DND-41 (cell line): ENCODE results near the gene SLC36A3.

Experiments
- ATAC-seq: fragments of 200-7000 bp; cut with Tn5 transposase; 3 replicates; pipeline ENCODE4 v1.9.1; 2021; ENCODE audit warnings: low read depth; ENCODE audit not compliant: insufficient read depth
- DNase-seq: peaks from one replicate; pipeline ENCODE4 v3.0.0-alpha.2; 2020
- H2AFZ ChIP-seq: 2 replicates; pipeline ENCODE4 v1.6.0; 2012; ENCODE audit warnings: low read depth, low read length
- H3K27ac ChIP-seq: 2 replicates; pipeline ENCODE4 v1.5.1; 2012; ENCODE audit warnings: low read length, inconsistent platforms
- H3K27me3 ChIP-seq: fragments of 200-600 bp; sonication (generic); 2 replicates; pipeline ENCODE4 v1.6.0; 2012; ENCODE audit warnings: low read length, mild to moderate bottlenecking, inconsistent platforms; ENCODE audit not compliant: insufficient read depth, poor library complexity
- H3K36me3 ChIP-seq: 2 replicates; pipeline ENCODE4 v1.5.1; 2012; ENCODE audit warnings: low read length, inconsistent platforms; ENCODE audit not compliant: insufficient read depth
- H3K4me1 ChIP-seq: 2 replicates; pipeline ENCODE4 v1.5.1; 2012; ENCODE audit warnings: mild to moderate bottlenecking, low read length; ENCODE audit not compliant: insufficient read depth
- H3K4me2 ChIP-seq: 2 replicates; pipeline ENCODE4 v1.6.0; 2012; ENCODE audit warnings: mild to moderate bottlenecking, moderate library complexity, low read length, inconsistent platforms; ENCODE audit not compliant: insufficient read depth
- H3K4me3 ChIP-seq, 2 experiments: fragments of 200-600 bp in 1 of 2; shearing (Covaris generic) in 1 of 2; 2 replicates each; pipeline ENCODE4 v1.5.1; 2012 to 2016; ENCODE audit warnings: inconsistent platforms in 2 of 2, low read length in 2 of 2, mild to moderate bottlenecking in 2 of 2, low read depth in 1 of 2, moderate library complexity in 1 of 2
- H3K79me2 ChIP-seq: 2 replicates; pipeline ENCODE4 v1.6.0; 2012; ENCODE audit warnings: low read length, inconsistent platforms; ENCODE audit not compliant: insufficient read depth
- H3K9ac ChIP-seq: 2 replicates; pipeline ENCODE4 v1.6.0; 2012; ENCODE audit warnings: low read depth, mild to moderate bottlenecking, inconsistent platforms, low read length, moderate library complexity
- H3K9me3 ChIP-seq: 2 replicates; pipeline ENCODE4 v1.5.1; 2012; ENCODE audit warnings: low read length, moderate library complexity, mild to moderate bottlenecking, inconsistent platforms; ENCODE audit not compliant: insufficient read depth, severe bottlenecking
- H4K20me1 ChIP-seq: 2 replicates; pipeline ENCODE4 v1.6.0; 2012; ENCODE audit warnings: low read length; ENCODE audit not compliant: insufficient read depth
- EZH2 ChIP-seq: IDR thresholded peaks from 3 replicates; pipeline ENCODE4 v1.6.1; 2012; ENCODE audit warnings: borderline replicate concordance, low read depth, mild to moderate bottlenecking, moderate library complexity, low read length, inconsistent platforms; ENCODE audit not compliant: severe bottlenecking
- TF ChIP-seq, protein P1 (sequence below): IDR thresholded peaks from 2 replicates; pipeline ENCODE4 v1.5.1; 2012; ENCODE audit warnings: borderline replicate concordance, low read length, moderate library complexity, mild to moderate bottlenecking; ENCODE audit not compliant: poor library complexity, severe bottlenecking; ENCODE audit errors: extremely low read depth

Gene SLC36A3

DNA sequence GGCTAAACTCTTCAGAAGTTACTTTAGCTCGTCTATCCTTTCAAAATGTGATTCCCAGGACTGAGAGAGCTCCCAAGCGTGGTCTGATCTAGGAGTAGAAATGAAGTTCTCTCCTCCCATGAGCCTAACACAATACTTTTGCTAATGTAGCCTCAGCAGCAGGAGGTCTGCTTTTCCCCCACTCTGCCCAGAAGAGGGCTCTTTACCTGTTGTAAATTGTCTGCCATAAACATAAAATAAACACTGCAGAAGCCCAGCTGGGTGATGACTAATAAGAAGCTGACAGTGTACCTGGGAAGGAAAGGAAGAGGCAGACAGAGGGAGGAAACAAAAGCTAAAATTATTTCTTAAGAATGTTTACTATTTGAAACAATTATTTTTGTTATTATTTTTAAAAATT, 15.4 kb downstream of the SLC36A3 start:
- no peaks in the 10 kb centered on the region for H3K9me3 ChIP-seq
- no peak overlapping the region for H3K27ac ChIP-seq
- no peaks in the 10 kb centered on the region for H4K20me1 ChIP-seq
- peaks cover 2% of the 10 kb centered on the region for H3K27me3 ChIP-seq
- H3K4me3 ChIP-seq, result no peak overlapping the region
- no peaks in the 10 kb centered on the region for H3K79me2 ChIP-seq
- ATAC-seq, result no peak
- no peaks in the 10 kb centered on the region for H3K36me3 ChIP-seq
- DNase-seq, result no peak
- H3K4me2 ChIP-seq, result no peak overlapping the region
- TF ChIP-seq, protein P1, sequence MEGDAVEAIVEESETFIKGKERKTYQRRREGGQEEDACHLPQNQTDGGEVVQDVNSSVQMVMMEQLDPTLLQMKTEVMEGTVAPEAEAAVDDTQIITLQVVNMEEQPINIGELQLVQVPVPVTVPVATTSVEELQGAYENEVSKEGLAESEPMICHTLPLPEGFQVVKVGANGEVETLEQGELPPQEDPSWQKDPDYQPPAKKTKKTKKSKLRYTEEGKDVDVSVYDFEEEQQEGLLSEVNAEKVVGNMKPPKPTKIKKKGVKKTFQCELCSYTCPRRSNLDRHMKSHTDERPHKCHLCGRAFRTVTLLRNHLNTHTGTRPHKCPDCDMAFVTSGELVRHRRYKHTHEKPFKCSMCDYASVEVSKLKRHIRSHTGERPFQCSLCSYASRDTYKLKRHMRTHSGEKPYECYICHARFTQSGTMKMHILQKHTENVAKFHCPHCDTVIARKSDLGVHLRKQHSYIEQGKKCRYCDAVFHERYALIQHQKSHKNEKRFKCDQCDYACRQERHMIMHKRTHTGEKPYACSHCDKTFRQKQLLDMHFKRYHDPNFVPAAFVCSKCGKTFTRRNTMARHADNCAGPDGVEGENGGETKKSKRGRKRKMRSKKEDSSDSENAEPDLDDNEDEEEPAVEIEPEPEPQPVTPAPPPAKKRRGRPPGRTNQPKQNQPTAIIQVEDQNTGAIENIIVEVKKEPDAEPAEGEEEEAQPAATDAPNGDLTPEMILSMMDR, result no peak
- no peak for TF ChIP-seq EZH2
- no peak overlapping the region for H2AFZ ChIP-seq
- no peak overlapping the region for H3K9ac ChIP-seq
- no peaks in the 10 kb centered on the region for H3K4me1 ChIP-seq

GRCh38 chr5:151286246-151286645, 17.3 kb downstream of the SLC36A3 start:
- Histone ChIP-seq H3K79me2 (no peaks in the 10 kb centered on the region), H3K9ac (no peak overlapping the region), H3K27me3 (no peaks in the 10 kb centered on the region), H3K36me3 (no peaks in the 10 kb centered on the region), H3K27ac (no peak overlapping the region), H3K4me3 (no peak overlapping the region), H4K20me1 (no peaks in the 10 kb centered on the region), H3K4me1 (no peaks in the 10 kb centered on the region), H3K4me2 (no peak overlapping the region), H2AFZ (no peak overlapping the region), H3K9me3 (no peaks in the 10 kb centered on the region)
- DNase-seq (no peak), ATAC-seq (no peak)
- TF ChIP-seq, protein P1, result no peak
- no peak for TF ChIP-seq EZH2

- H3K4me3 ChIP-seq, result no peak overlapping the region
- no peak overlapping the region for H2AFZ ChIP-seq
Measured at GRCh38 chr5:151285683-151286082, 17.9 kb downstream of the SLC36A3 start.

More at GRCh38 chr5:151285683-151286082, 17.9 kb downstream of the SLC36A3 start:
- ATAC-seq, result no peak
- Histone ChIP-seq H3K27me3 (no peaks in the 10 kb centered on the region), H3K36me3 (no peaks in the 10 kb centered on the region), H3K4me2 (no peak overlapping the region), H3K27ac (no peak overlapping the region), H3K9me3 (no peaks in the 10 kb centered on the region), H3K4me1 (no peaks in the 10 kb centered on the region), H3K9ac (no peak overlapping the region), H4K20me1 (no peaks in the 10 kb centered on the region), H3K79me2 (no peaks in the 10 kb centered on the region)
- DNase-seq, result no peak
- TF ChIP-seq EZH2, result no peak
- TF ChIP-seq, protein P1, result no peak
